ENCODE data around the gene OPCML. TPM values are rescaled to one million over a fixed set of nuclear protein-coding genes. Genes with fewer than 3 reads are reported as not detected.

The OPCML gene
- total and polyA plus RNA-seq, 2 donors (not counting 1 experiment from before 2014, with no cell fraction given), result not detected

GRCh38 chr11:133311230-133311629 lies 221.1 kb downstream of the OPCML start:
- Histone ChIP-seq H3K4me2 (replicated peaks; ENCODE audit: low read depth, low read length, poor library complexity, severe bottlenecking) (no peak overlapping the region), H3K79me2 (ENCODE audit: control insufficient read depth, insufficient read depth, low read length) (no peaks in the 10 kb centered on the region), H3K27ac (ENCODE audit: low read length in 2 of 2) (no peak overlapping the region), H3K36me3 (replicated peaks in 1 of 2; ENCODE audit: control extremely low read depth in 1 of 2, control insufficient read depth in 1 of 2, extremely low read depth in 1 of 2, insufficient read depth in 2 of 2, low read length in 1 of 2) (no peaks in the 10 kb centered on the region), H3K4me1 (ENCODE audit: control insufficient read depth in 2 of 2, insufficient read depth in 2 of 2, low read length in 2 of 2) (no peaks in the 10 kb centered on the region), H4K20me1 (ENCODE audit: control insufficient read depth, insufficient read depth, low read length, poor library complexity, severe bottlenecking) (no peaks in the 10 kb centered on the region), H3K9me3 (ENCODE audit: control extremely low read depth in 1 of 3, control insufficient read depth in 2 of 3, insufficient read depth in 1 of 3, low read length in 2 of 3) (no peaks in the 10 kb centered on the region), H2AFZ (ENCODE audit: insufficient read depth, low read depth, low read length, poor library complexity, severe bottlenecking) (no peak overlapping the region), H3K4me3 (ENCODE audit: control extremely low read depth in 1 of 5, extremely low read depth in 1 of 5, insufficient read depth in 1 of 5, low read depth in 2 of 5, low read length in 4 of 5) (no peak overlapping the region), H3K9ac (ENCODE audit: low read length) (no peak overlapping the region), H3K27me3 (replicated peaks in 1 of 4; ENCODE audit: control extremely low read depth in 1 of 4, control insufficient read depth in 3 of 4, insufficient read depth in 4 of 4, low read length in 3 of 4) (no peaks in the 10 kb centered on the region)
- H3K27me3 Mint-ChIP-seq, result no peaks in the 10 kb centered on the region
- H3K4me1 Mint-ChIP-seq, result no peaks in the 10 kb centered on the region
- ChIA-PET CTCF (no interaction called here), POLR2A (no interaction called here)
- WGBS (ENCODE audit: insufficient coverage), result 70% methylated on average over 1 of the region's 1 CpG
- TF ChIP-seq EZH2 (IDR thresholded peaks at IDR 0.05; ENCODE audit: borderline replicate concordance, insufficient read depth, low read depth, low read length, poor library complexity, severe bottlenecking), result no peak
- intact Hi-C loops (cut with micrococcal nuclease), result no loop called here
- ATAC-seq (ENCODE audit: low read depth) (no peak), DNase-seq (no peak)
- no peak overlapping the region for H3K27ac Mint-ChIP-seq
- no peak overlapping the region for H3K4me3 Mint-ChIP-seq
- no peaks in the 10 kb centered on the region for H3K9me3 Mint-ChIP-seq (ENCODE audit: insufficient read depth)

DNA sequence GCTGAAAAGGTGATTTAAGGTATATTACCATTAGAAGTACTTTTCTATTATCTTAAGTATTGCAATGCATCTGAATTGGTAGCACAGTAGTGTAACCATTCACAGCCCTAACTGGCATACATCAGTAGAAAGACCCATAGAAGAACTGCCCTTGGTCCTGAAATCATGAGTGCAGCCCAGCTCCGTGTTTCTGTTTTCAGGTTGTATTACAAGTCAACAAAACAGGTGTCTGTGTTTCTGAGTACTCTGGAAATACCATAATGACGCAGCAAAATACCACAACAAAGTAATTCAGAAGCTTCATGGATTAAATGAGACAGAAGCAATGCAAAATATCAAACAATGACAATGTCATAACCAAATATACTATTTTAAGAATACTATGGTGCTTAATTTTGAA lies 226.3 kb downstream of the OPCML start:
- H3K9me3 Mint-ChIP-seq (ENCODE audit: insufficient read depth), result no peaks in the 10 kb centered on the region
- H3K9ac ChIP-seq (ENCODE audit: low read length), result no peak overlapping the region

More for the DNA sequence above, 226.3 kb downstream of the OPCML start:
- Histone ChIP-seq H3K27ac (ENCODE audit: low read length in 2 of 2) (no peak overlapping the region), H3K9me3 (ENCODE audit: control extremely low read depth in 1 of 3, control insufficient read depth in 2 of 3, insufficient read depth in 1 of 3, low read length in 2 of 3) (no peaks in the 10 kb centered on the region), H4K20me1 (ENCODE audit: control insufficient read depth, insufficient read depth, low read length, poor library complexity, severe bottlenecking) (no peaks in the 10 kb centered on the region), H3K27me3 (replicated peaks in 1 of 4; ENCODE audit: control extremely low read depth in 1 of 4, control insufficient read depth in 3 of 4, insufficient read depth in 4 of 4, low read length in 3 of 4) (no peaks in the 10 kb centered on the region), H2AFZ (ENCODE audit: insufficient read depth, low read depth, low read length, poor library complexity, severe bottlenecking) (no peak overlapping the region), H3K79me2 (ENCODE audit: control insufficient read depth, insufficient read depth, low read length) (no peaks in the 10 kb centered on the region), H3K4me2 (replicated peaks; ENCODE audit: low read depth, low read length, poor library complexity, severe bottlenecking) (no peak overlapping the region), H3K36me3 (replicated peaks in 1 of 2; ENCODE audit: control extremely low read depth in 1 of 2, control insufficient read depth in 1 of 2, extremely low read depth in 1 of 2, insufficient read depth in 2 of 2, low read length in 1 of 2) (no peaks in the 10 kb centered on the region), H3K4me1 (ENCODE audit: control insufficient read depth in 2 of 2, insufficient read depth in 2 of 2, low read length in 2 of 2) (no peaks in the 10 kb centered on the region), H3K4me3 (ENCODE audit: control extremely low read depth in 1 of 5, extremely low read depth in 1 of 5, insufficient read depth in 1 of 5, low read depth in 2 of 5, low read length in 4 of 5) (no peak overlapping the region)
- POLR2A ChIA-PET, result no interaction called here
- no peak overlapping the region for H3K4me3 Mint-ChIP-seq
- H3K27me3 Mint-ChIP-seq, result no peaks in the 10 kb centered on the region
- DNase-seq (no peak), ATAC-seq (ENCODE audit: low read depth) (no peak)
- CTCF ChIA-PET, result no interaction called here
- no peaks in the 10 kb centered on the region for H3K4me1 Mint-ChIP-seq
- TF ChIP-seq EZH2 (IDR thresholded peaks at IDR 0.05; ENCODE audit: borderline replicate concordance, insufficient read depth, low read depth, low read length, poor library complexity, severe bottlenecking), result no peak
- TF ChIP-seq, protein P1, sequence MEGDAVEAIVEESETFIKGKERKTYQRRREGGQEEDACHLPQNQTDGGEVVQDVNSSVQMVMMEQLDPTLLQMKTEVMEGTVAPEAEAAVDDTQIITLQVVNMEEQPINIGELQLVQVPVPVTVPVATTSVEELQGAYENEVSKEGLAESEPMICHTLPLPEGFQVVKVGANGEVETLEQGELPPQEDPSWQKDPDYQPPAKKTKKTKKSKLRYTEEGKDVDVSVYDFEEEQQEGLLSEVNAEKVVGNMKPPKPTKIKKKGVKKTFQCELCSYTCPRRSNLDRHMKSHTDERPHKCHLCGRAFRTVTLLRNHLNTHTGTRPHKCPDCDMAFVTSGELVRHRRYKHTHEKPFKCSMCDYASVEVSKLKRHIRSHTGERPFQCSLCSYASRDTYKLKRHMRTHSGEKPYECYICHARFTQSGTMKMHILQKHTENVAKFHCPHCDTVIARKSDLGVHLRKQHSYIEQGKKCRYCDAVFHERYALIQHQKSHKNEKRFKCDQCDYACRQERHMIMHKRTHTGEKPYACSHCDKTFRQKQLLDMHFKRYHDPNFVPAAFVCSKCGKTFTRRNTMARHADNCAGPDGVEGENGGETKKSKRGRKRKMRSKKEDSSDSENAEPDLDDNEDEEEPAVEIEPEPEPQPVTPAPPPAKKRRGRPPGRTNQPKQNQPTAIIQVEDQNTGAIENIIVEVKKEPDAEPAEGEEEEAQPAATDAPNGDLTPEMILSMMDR (IDR thresholded peaks at IDR 0.05), result no peak
- WGBS (ENCODE audit: insufficient coverage), result no CpG with 5 or more reads among the region's 2 CpGs
- no peak overlapping the region for H3K27ac Mint-ChIP-seq
- intact Hi-C loops (cut with micrococcal nuclease), result no loop called here
